Inflammatory macrophage treated with lipopolysaccharide for 4 hours (primary cell): Measurements from ENCODE around the gene RGS17.
"Not testable (repeated sequence)": the region's sequence is repeated elsewhere in the genome, so short reads cannot be mapped to it uniquely, and the experiment has no call there.

Experiments used
- DNase-seq: peaks from one replicate; pipeline ENCODE4 v3.0.0-alpha.2; 2020

RGS17 gene

GRCh38 chr6:152982904-152983636 is 148.0 kb downstream of the RGS17 start, which contains the start of gene FBXO5:
Gene FBXO5 (minus strand): TSS chr6:152983041. CDS start chr6:152982959, 82 bp downstream.
- DNase-seq: peak; percentile 98

GRCh38 chr6:152981989-152982903 is 148.8 kb downstream of the RGS17 start:
- DNase-seq: no peak

GRCh38 chr6:152981219-152981618 is 149.9 kb downstream of the RGS17 start:
- no peak for DNase-seq

GRCh38 chr6:152980656-152981055 is 150.4 kb downstream of the RGS17 start:
- no peak for DNase-seq

GRCh38 chr6:152979116-152979515 is 152.0 kb downstream of the RGS17 start:
- no peak for DNase-seq

GRCh38 chr6:152978058-152978457 is 153.0 kb downstream of the RGS17 start:
- no peak for DNase-seq

- DNase-seq: no peak
Measured at GRCh38 chr6:152977556-152977955, 153.5 kb downstream of the RGS17 start.

- DNase-seq: no peak
Measured at GRCh38 chr6:152976749-152977148, 154.3 kb downstream of the RGS17 start.

- peak; percentile 94 for DNase-seq
Measured at GRCh38 chr6:152975204-152975915, 155.7 kb downstream of the RGS17 start.

- DNase-seq: peak; percentile 1
Measured at GRCh38 chr6:152973916-152974315, 157.2 kb downstream of the RGS17 start.

- DNase-seq: no peak
Measured at GRCh38 chr6:152969688-152970418, 161.2 kb downstream of the RGS17 start.

GRCh38 chr6:152966168-152966894 is 164.8 kb downstream of the RGS17 start:
- not testable (repeated sequence) for DNase-seq

- DNase-seq: no peak
Measured at GRCh38 chr6:152959333-152959732, 171.7 kb downstream of the RGS17 start.

GRCh38 chr6:152957796-152958195 is 173.3 kb downstream of the RGS17 start:
- DNase-seq: no peak
